ENCODE measurements around the gene GAN.
A peak's percentile ranks its signal among the peaks of the same experiment; 100 is the strongest.

Gene GAN

GRCh38 chr16:81273223-81273950 is 41.4 kb upstream of the GAN start:
- peak overlapping the region in 2 of 3 experiments; percentile 11 to 12 for H3K27ac Mint-ChIP-seq
- TF ChIP-seq, protein P1, sequence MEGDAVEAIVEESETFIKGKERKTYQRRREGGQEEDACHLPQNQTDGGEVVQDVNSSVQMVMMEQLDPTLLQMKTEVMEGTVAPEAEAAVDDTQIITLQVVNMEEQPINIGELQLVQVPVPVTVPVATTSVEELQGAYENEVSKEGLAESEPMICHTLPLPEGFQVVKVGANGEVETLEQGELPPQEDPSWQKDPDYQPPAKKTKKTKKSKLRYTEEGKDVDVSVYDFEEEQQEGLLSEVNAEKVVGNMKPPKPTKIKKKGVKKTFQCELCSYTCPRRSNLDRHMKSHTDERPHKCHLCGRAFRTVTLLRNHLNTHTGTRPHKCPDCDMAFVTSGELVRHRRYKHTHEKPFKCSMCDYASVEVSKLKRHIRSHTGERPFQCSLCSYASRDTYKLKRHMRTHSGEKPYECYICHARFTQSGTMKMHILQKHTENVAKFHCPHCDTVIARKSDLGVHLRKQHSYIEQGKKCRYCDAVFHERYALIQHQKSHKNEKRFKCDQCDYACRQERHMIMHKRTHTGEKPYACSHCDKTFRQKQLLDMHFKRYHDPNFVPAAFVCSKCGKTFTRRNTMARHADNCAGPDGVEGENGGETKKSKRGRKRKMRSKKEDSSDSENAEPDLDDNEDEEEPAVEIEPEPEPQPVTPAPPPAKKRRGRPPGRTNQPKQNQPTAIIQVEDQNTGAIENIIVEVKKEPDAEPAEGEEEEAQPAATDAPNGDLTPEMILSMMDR (IDR thresholded peaks at IDR 0.05; ENCODE audit: unreplicated experiment in 3 of 3), result no peak
- peaks cover 10% of the 10 kb centered on the region for H3K4me1 Mint-ChIP-seq
- H3K9me3 Mint-ChIP-seq, result no peaks in the 10 kb centered on the region
- no peak overlapping the region for H3K4me3 Mint-ChIP-seq
- H3K36me3 Mint-ChIP-seq (ENCODE audit: low read depth), result no peaks in the 10 kb centered on the region
- peaks cover 6% of the 10 kb centered on the region for H3K27me3 Mint-ChIP-seq (ENCODE audit: low read depth)

GRCh38 chr16:81275064-81275532 is 39.7 kb upstream of the GAN start:
- no peaks in the 10 kb centered on the region for H3K9me3 Mint-ChIP-seq
- no peak overlapping the region for H3K4me3 Mint-ChIP-seq
- H3K36me3 Mint-ChIP-seq (ENCODE audit: low read depth), result no peaks in the 10 kb centered on the region
- peaks cover 5% of the 10 kb centered on the region for H3K4me1 Mint-ChIP-seq
- H3K27me3 Mint-ChIP-seq (ENCODE audit: low read depth), result no peaks in the 10 kb centered on the region
- H3K27ac Mint-ChIP-seq, result peak overlapping the region in 1 of 3 experiments; percentile 48
- TF ChIP-seq, protein P1 (IDR thresholded peaks at IDR 0.05; ENCODE audit: unreplicated experiment in 3 of 3), result no peak

GRCh38 chr16:81275795-81276194 is 39.0 kb upstream of the GAN start:
- TF ChIP-seq, protein P1 (IDR thresholded peaks at IDR 0.05; ENCODE audit: unreplicated experiment in 3 of 3), result no peak
- Mint-ChIP-seq H3K27ac (no peak overlapping the region), H3K27me3 (ENCODE audit: low read depth) (no peaks in the 10 kb centered on the region), H3K9me3 (no peaks in the 10 kb centered on the region), H3K36me3 (ENCODE audit: low read depth) (no peaks in the 10 kb centered on the region), H3K4me3 (no peak overlapping the region), H3K4me1 (peaks cover 5% of the 10 kb centered on the region)

GRCh38 chr16:81276323-81276722 is 38.4 kb upstream of the GAN start:
- TF ChIP-seq, protein P1 (IDR thresholded peaks at IDR 0.05; ENCODE audit: unreplicated experiment in 3 of 3), result no peak
- H3K27ac Mint-ChIP-seq, result no peak overlapping the region
- no peak overlapping the region for H3K4me3 Mint-ChIP-seq
- H3K9me3 Mint-ChIP-seq, result no peaks in the 10 kb centered on the region
- H3K4me1 Mint-ChIP-seq, result peaks cover 5% of the 10 kb centered on the region
- H3K36me3 Mint-ChIP-seq (ENCODE audit: low read depth), result no peaks in the 10 kb centered on the region
- no peaks in the 10 kb centered on the region for H3K27me3 Mint-ChIP-seq (ENCODE audit: low read depth)

DNA sequence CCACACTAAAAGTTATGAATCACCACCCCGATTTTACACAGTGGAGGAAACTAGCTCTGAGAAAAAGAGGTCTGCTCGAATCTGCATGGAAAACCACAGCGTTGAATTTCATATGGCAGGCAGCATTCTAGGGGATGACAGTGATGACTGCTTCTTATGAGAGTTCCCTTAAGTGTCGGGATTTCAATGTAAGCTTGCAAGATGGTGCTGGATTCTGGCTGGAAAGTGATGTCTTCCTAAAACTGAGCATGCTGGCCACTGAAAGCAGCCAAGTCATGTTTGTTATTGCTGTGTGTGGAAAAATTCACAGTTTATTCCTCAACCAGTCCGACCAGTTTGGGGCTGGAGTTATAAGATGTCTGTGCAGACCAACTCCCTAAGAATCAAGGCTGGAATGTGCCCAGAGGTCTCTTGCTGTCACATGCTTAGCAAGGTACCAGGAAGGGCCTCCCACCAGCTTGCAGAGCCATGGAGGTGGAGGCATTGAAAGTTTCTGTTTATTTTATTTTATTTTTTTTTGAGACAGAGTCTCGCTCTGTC is 37.2 kb upstream of the GAN start:
- peaks cover 5% of the 10 kb centered on the region for H3K4me1 Mint-ChIP-seq
- peak overlapping the region in 1 of 3 experiments; percentile 65 for H3K27ac Mint-ChIP-seq
- TF ChIP-seq, protein P1 (IDR thresholded peaks at IDR 0.05; ENCODE audit: unreplicated experiment in 3 of 3), result no peak
- no peaks in the 10 kb centered on the region for H3K36me3 Mint-ChIP-seq (ENCODE audit: low read depth)
- no peaks in the 10 kb centered on the region for H3K27me3 Mint-ChIP-seq (ENCODE audit: low read depth)
- no peaks in the 10 kb centered on the region for H3K9me3 Mint-ChIP-seq
- no peak overlapping the region for H3K4me3 Mint-ChIP-seq

DNA sequence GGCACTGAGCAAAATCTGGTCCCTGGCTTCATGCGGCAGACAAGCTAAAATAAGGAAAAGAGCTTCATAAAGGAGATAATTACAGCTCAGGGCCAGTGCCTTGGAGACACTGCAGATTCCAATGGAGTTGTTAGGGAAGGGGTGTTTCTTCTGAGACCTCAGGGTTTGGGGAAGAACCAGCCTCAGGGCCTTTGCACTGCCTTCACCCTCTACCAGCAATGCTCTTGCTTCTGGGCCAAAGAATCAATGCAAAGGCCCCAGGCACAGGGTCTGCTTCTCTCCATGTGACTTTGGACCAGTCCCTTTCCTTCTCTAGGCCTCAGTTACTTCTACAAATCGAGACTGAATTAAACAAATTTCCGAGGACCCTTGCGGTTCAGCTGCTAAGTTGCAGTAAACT is 36.2 kb upstream of the GAN start:
- no peaks in the 10 kb centered on the region for H3K36me3 Mint-ChIP-seq (ENCODE audit: low read depth)
- H3K27me3 Mint-ChIP-seq (ENCODE audit: low read depth), result no peaks in the 10 kb centered on the region
- H3K4me1 Mint-ChIP-seq, result peaks cover 3% of the 10 kb centered on the region
- no peak overlapping the region for H3K4me3 Mint-ChIP-seq
- H3K27ac Mint-ChIP-seq, result no peak overlapping the region
- TF ChIP-seq, protein P1 (IDR thresholded peaks at IDR 0.05; ENCODE audit: unreplicated experiment in 3 of 3), result no peak
- H3K9me3 Mint-ChIP-seq, result no peaks in the 10 kb centered on the region
